NB4 (cell line): ENCODE data around the gene PPM1F.
"Not testable (repeated sequence)": the region's sequence is repeated elsewhere in the genome, so short reads cannot be mapped to it uniquely, and the experiment has no call there.

Experiments
- DNase-seq: peaks from one replicate; pipeline ENCODE4 v3.0.0; 2010; ENCODE audit warnings: low read depth
- H3K4me3 ChIP-seq: one replicate; pipeline ENCODE4 v1.5.1; 2011; ENCODE audit warnings: mild to moderate bottlenecking, low read depth, low read length, moderate library complexity
- CTCF ChIP-seq: IDR thresholded peaks from one replicate; pipeline ENCODE4 v1.5.1; 2012; ENCODE audit warnings: low read depth, low read length
- MYC ChIP-seq: IDR thresholded peaks from 2 replicates; pipeline ENCODE4 v1.6.1; 2011; ENCODE audit warnings: low read depth, low read length
- POLR2A ChIP-seq: IDR thresholded peaks from 2 replicates; pipeline ENCODE4 v1.6.1; 2011; ENCODE audit warnings: mild to moderate bottlenecking; ENCODE audit not compliant: insufficient read length; ENCODE audit errors: extremely low read depth
- TF ChIP-seq, protein P1 (sequence below): IDR thresholded peaks from 2 replicates; pipeline ENCODE4 v1.6.1; 2011; ENCODE audit warnings: low read depth, low read length

Gene PPM1F

GRCh38 chr22:21903283-21903682 lies 49.4 kb downstream of the PPM1F start:
- no peak for DNase-seq
- H3K4me3 ChIP-seq = no peak overlapping the region
- TF ChIP-seq CTCF = no peak
- TF ChIP-seq, protein P1, sequence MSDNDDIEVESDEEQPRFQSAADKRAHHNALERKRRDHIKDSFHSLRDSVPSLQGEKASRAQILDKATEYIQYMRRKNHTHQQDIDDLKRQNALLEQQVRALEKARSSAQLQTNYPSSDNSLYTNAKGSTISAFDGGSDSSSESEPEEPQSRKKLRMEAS = no peak
- TF ChIP-seq POLR2A = no peak
- TF ChIP-seq MYC = no peak

DNA sequence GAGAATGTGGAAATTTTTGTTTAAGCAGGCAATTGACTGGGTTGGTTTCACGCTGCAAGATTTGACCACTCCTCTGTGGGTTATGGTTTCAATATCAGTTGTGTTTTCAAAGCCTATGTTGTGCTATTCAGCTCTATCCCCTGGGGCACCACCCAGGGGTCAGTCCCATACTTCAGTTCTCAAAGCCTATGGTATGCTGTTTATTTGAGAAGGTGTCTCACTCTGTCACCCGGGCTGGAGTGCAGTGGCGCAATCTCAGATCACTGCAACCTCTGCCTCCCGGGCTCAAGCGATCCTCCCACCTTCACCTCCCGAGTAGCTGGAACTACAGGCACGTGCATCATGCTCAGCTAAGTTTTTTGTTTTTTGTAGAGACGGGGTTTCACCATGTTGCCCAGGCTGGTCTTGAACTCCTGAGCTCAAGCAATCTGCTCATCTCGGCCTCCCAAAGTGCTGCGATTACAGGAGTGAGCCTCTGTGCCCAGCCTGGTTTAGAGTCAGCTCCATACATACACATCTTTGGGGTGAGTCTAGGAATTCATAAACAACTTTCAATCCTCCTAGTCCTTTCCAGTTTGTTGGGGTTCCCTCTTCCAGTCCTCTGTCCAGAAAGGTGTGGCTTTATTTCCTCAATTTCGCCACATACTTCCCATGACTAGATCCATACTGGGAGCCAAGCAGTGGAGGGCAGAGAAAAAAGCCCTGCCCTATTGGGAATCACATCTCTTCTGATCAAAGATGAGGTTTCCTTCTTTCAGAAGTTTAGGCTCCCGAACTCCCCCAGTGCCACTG lies 50.2 kb downstream of the PPM1F start:
- H3K4me3 ChIP-seq = no peak overlapping the region
- no peak for TF ChIP-seq POLR2A
- TF ChIP-seq MYC = no peak
- TF ChIP-seq, protein P1 = no peak
- TF ChIP-seq CTCF = no peak
- DNase-seq = peak; percentile 44

DNA sequence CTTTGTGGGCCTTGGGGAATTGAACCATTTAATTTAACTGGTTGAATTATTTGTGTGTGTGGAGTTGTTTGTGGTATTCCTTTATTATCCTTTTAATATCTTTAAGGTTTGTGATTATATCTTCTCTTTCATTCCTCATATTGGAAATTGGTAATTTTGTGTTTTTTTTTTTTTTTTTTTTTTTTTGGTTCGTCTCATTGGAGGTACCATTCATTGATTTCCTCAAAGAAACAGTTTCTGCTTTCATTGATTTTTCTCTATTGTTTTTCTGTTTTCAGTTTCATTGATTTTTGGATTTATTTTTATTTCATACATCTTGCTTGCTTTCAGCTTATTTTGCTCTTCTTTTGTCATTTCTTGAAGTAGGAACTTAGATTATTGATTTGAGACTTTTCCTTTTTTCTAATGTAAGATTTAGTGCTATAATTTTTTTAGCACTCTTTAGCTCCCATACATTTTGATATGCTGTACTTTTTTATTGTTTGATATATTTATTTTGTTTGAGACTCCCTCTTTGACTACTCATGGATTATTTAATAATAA lies 54.2 kb downstream of the PPM1F start:
- no peak for TF ChIP-seq POLR2A
- TF ChIP-seq, protein P1 = no peak
- TF ChIP-seq CTCF = no peak
- TF ChIP-seq MYC = no peak
- no peak for DNase-seq
- no peak overlapping the region for H3K4me3 ChIP-seq

DNA sequence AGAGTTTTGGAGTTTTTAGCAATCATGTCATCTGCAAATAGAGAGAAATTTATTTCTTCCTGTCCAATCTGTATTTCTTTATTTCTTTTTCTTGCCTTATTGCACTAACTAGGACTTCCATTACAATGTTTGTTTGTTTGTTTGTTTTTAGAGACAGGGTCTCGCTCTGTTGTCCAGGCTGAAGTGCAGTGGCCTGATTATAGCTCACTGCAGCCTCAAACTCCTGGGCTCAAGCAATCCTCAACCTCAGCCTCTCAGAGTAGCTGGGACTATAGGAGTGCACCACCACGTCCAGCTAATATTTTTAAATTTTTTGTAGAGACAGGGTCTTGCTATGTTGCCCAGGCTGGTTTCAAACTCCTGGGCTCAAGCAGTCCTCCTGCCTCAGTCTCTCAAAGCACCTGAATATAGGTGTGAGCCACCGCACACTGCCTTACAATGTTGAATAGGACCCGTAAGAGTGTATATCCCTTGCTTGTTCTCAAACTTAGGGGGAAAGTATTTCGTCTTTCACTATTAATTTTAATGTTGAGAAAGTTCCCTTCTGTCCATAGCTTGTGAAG lies 55.6 kb downstream of the PPM1F start:
- DNase-seq = no peak

DNA sequence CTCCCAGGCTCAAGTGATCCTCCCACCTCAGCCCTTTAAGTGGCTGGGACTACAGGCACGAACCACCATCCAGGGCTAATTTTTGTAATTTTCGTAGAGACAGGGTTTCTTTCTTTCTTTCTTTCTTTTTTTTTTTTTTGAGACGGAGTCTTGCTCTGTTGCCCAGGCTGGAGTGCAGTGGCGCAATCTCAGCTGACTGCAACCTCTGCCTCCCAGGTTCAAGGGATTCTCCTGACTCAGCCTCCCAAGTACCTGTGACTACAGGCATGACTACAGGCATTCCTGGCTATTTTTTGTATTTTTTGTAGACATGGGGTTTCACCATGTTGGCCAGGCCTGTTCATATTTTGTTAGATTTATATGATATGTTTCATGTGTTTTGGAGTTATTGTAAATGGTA lies 56.4 kb downstream of the PPM1F start:
- DNase-seq, H3K4me3 ChIP-seq: not testable (repeated sequence)

More for the DNA sequence above, 55.6 kb downstream of the PPM1F start:
- no peak for TF ChIP-seq POLR2A
- TF ChIP-seq, protein P1 = no peak
- TF ChIP-seq MYC = no peak
- no peak for TF ChIP-seq CTCF
- no peak overlapping the region for H3K4me3 ChIP-seq

DNA sequence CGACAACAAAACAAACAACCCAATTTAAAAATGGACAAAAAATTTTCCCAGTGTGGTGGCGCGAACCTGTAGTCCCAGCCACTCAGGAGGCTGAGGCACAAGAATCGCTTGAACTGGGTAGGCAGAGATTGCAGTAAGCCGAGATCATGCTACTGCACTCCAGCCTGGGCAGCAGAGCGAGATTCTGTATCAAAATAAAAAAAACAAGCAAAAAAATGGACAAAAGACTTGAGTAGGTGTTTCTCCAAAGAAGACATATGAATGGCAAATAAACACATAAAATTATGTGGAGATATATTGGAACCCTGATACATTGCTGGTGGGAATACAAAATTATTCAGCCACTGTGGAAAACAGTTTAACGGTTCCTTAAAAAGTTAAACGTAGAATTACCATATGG lies 57.8 kb downstream of the PPM1F start:
- no peak for DNase-seq
- H3K4me3 ChIP-seq = no peak overlapping the region

More for the DNA sequence above, 57.8 kb downstream of the PPM1F start:
- no peak for TF ChIP-seq CTCF
- no peak for TF ChIP-seq POLR2A
- TF ChIP-seq, protein P1 = no peak
- TF ChIP-seq MYC = no peak
